GM18909 (cell line): ENCODE measurements around the gene CEPT1.

Experiments used
- ATAC-seq: cut with Tn5 transposase; IDR thresholded peaks from one replicate; pipeline ENCODE4 v1.9.1; 2021; ENCODE audit warnings: mild to moderate bottlenecking; ENCODE audit not compliant: unreplicated experiment, poor library complexity

CEPT1 gene

DNA sequence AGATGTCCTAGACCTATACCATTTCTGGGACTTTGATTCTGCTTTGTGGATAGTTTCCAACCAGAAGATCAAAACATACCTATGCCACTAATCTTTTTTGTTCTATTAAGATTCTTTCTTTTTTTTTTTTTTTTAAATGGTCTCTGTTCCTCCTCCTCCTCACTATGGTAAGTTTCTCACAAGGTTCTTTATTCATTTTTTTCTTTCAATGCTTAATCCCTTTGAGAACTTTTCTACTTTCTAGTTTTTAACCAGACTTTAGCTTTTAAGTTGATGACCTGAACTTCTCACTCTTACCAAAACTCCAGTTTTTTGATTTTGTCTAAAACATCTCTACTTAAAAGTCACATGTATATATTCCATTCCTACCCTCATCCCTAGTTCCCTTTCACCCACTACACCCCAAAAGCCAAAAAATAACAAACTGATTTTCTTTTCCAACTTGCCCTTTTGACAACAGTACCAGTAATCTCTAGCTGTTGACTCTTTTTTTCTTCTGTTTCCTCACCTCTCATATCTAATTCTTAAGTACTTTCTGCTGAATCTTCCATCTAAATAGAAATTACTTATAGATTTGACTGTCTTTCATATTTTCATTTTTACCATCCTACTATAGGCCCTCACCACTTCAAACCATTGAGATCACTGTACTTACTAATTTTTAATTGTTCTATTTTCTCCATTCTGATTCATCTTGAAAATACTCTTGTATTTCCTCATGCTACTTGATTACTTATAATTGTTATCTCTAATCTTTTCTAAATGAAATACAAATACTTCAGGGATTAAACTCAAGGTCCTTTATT, 6.1 kb downstream of the CEPT1 start:
- no peak for ATAC-seq

DNA sequence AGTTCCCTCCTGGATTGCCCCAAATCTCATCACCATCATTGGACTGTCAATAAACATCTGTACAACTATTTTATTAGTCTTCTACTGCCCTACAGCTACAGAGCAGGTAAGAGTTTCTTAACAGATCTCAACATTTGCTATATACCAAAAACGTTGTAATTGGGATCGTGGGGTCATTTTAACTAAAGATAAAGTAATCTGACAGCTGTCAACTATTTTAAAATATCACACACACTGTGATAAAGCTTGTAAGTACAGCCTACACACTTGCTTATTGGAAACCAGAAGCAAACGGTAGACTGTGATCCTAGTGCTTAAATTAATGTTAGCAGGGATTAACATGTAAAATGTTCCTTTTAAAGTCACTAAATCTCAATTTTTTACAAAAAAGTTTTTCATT, 7.9 kb downstream of the CEPT1 start:
- no peak for ATAC-seq

DNA sequence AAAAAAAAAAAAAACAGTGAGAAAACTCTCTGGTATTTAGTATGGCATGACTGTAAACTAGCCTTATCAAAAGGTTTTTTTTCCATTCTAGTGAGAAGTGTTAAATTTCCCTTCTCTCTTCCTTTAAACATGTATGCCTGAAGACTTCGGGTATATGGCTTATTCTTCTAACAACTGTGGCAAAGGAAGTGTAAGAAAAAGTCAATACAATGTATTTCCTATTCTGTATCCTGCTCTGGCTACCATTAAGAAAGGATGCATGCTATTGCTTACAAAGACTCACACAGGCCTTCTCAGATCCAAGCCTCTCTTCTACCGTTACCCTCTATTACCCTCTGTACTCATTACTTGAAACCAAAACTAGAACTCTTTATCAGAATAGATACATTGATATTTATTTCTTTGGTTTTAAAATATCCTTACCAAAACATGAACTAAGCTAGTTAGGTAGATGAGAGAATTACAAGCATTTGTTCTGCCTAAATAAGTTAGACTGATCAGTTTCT, 8.4 kb downstream of the CEPT1 start:
- peak; percentile 46 for ATAC-seq

DNA sequence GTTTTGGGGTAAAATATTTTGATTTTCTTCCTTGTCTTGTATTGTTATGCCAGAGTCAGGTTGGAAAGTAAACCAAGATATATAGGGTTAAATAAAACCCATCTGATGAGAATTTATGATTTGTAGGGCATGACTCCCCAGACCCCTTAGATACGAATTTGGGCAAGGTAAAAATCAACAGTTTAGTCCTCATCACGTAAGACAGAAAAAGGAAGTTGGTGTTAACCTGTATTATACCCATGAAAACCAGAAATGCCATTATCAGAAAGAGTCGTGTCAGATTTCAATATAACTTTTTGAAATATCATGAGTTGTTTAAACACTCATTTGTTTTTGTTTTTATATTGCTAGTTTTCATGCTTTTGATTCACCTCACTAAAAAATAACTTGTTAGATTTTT, 11.8 kb downstream of the CEPT1 start:
- no peak for ATAC-seq

DNA sequence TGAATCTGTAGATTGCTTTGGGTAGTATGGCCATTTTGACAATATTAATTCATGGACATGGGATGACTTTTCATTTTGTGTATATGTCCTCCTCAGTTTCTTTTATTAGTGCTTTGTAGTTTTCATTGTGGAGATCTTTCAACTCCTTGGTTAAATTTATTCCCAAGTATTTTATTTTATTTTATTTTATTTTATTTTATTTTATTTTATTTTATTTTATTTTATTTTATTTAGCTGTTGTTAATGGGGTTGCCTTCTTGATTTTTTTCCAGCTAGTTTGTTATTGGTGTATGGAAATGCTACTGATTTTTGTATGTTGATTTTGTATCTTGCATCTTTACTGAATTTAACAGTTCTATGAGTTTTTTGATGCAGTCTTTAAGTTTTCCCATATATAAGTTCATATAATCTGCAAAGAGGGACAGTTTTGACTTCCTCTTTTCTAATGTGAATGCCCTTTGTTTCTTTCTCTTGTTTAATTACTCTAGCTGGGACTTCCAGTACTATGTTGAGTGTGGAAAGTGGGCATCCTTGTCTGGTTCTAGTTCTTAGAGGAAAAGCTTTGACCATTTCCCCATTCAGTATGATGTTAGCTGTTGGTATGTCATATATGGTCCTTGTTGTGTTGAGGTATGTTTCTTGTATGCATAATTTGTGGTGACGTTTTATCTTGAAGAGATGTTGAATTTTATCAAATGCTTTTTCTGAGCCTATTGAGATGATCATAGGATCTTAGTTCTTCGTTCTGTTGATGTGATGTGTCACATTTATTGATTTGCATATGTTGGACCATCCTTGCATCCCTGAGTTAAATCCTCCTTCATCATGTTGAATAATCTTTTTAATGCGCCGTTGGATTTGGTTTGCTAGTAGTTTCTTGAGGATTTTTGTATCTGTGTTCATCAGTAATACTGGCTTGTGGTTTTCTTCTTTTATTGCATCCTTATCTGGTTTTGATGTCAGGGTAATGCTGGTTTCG, 14.3 kb downstream of the CEPT1 start:
- ATAC-seq: no peak

DNA sequence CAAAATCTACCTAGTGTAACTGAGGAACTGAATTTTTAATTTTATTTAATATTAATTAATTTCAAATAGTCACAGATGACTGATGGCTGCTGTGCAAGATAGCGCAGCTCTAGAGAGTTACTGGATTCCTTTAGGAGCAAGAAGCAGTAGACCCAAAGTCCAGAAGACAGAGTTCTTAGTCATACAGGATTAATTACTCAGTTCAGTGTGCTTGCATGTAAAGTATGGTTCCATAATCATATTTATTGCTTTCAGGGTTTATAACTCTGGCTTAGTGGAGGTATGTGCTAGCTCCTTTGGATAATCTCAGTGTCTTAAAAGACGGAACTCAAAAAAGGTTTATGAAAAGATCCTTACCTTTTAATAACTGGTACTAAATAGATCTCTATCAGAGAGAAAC, 17.4 kb downstream of the CEPT1 start:
- ATAC-seq: no peak

DNA sequence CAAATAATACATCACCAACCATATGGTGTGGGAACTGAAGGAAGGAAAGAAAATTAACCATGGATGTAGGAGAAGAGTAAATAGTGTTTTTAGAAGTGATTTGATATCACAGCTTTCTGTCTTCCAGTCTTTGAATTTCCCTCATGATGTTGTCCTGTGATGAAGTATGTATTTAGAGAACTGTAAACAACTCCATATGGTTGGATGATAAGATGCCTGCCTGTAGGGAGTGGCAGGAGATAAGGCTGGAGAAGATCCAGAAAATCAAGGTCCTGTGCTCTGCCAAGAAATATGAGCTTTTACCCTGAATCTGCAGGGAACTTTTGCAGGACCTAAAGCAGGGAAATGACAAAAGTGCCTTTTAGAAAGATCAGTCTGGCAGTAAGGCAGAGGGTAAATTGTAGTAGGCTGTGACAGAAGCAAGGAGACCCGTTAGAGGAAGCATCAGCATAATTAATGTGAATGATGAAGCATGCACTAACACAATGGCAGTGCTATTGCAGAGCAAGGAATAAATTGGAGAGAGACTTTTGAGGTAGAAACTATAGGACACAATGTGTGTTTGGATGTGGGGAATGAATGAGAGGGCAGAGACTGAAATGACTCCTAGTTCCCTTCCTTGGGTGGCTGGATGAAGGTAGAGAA, 21.9 kb downstream of the CEPT1 start:
- no peak for ATAC-seq

DNA sequence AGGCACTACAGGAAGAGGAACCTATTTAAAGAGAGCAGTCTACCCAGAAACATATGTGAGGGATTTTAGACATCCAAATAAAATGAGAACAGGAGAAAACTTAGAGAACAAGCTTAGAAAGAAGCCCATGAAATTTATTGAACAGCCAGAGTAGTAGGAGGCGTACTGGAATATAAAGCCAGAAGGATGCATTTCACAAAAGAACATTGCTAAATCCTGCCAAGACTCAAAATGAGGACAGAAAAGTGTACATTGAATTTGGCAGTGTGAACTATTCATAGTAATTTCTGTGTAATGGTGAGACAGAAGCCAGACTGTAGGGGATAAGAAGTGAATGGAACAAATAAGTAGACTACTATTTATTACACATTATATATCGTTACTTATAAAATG, 22.5 kb downstream of the CEPT1 start:
- ATAC-seq: no peak

DNA sequence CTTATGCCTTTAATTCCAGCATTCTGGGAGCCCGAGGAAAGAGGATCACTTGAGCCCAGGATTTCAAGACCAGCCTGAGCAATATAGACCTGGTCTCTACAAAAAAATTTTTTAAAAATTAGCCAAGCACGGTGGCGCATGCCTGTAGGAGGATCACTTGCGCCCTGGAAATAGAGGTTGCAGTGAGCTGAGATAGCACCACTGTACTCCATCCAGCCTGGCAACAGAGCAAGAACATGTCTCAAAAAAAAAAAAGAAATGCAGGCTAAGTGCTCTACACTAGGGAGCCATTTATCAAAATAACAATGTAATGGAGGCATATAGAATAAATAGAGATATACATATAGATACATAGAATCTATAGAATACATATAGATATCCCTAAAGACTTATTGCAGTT, 23.3 kb downstream of the CEPT1 start:
- ATAC-seq: no peak

DNA sequence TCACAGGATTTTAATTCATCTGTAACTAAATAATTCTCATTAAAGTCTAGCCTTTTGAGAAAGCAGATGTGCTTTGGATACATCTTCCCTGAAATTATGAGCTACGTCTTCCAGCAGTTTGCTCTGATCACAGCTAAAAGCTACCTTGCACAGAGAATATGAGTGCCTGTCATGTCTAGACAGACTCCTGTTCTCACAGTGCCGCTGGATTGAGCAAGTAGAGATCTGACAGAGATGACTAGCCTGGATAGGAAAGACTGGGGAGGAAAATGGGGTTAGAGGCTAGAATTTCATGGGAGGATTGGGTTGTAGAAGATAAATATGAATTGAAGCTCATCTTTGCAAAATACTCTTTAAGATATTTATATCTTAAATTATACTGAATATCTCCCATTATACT, 24.1 kb downstream of the CEPT1 start:
- ATAC-seq: no peak

DNA sequence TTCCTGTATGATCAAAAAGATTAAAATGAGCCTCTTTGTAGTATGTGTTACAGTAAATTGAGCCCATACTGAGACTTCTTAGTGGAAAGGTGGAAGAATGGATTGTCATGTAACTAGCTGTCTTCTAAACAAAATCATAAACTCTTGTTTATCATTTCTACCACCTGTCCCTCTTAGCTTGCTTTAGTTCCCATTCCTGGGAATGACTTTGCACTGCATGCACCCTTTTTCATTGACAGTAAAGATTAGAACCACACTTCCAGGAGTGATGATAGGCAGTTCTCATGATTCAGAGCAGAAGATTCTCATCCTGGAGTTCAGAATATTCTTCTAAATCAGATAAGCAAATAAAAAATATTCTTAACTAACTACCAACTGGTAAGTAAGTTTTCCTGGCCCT, 32.4 kb downstream of the CEPT1 start:
- no peak for ATAC-seq

DNA sequence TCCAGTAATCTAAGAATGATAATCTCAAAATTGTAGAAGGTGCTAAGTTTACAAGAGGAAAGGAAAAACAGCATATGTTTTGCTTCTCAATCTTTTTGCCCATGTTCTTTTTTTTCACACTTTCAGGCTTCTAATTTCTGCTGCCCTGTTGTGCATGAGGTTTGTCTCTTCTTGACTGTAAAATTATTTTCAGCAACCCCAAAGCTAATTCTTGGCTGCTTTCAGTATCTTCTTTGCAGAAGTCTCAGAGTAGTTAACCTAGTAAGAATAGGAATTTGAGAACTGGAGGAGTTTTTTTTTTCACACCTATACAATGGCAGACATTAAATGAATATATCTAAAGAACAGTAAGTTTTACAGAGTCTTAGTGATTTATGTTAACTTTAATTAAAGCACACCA, 34.0 kb downstream of the CEPT1 start:
- no peak for ATAC-seq

DNA sequence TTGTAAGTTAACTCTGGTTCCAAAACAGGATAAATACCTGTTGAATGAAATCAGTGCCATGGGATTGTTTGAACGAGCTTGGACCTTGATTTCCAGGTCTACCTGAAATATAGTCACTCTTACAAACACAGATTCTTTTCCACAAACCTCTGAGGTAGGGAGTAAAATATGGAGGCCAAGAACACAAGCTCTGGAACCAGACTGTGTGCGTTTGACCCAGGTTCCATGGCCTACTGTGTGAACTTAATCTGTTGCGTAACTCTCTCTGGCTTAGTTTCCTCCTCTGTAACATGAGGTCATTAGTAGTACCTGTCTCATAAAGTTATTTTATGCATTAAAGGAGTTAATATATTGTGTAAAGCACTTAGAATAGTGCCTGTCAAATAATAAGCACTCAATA, 35.3 kb downstream of the CEPT1 start:
- no peak for ATAC-seq

DNA sequence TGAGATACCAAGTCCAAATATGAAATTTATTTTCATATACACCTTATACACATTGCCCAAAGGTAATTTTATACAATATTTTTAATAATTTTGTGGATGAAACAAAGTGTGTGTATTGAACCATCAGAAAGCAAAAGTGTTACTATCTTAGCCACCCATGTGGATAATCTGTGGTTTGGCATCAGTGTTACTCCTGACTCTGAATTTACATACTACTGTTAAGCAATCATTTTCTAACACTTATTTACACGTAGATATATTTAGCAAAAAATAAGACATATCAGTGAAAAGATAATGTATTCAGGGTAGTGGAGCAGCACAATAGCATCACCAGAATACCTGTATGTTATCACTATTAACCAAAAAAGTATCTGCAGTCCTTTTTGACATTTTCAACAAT, 36.7 kb downstream of the CEPT1 start:
- no peak for ATAC-seq

DNA sequence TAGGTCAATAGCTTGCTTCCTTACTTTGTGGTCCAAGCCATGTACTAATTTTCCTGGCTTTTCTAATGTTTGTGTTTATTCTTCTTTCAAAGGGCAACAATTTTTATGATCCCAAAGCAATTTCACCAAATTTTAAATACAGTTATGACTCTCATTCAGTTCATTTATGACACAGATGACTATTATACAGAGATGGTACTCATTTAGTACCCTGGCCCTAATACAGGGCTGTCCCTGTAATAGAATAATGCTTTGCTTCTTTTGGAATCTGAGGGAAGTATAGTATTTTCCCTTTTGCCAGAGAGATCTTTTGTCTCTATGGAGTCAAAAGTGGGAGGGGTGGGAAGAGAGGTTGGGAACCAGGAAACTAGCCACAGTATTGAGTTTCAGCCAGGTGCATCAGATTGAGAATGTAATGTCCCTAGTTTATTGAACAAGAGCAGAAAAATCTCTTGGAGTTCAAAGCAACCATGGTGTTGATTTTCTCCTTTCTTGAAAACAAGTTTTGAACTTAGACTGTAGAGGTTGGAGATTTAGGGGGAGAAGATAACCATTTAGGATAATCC, 40.0 kb downstream of the CEPT1 start:
- ATAC-seq: no peak

DNA sequence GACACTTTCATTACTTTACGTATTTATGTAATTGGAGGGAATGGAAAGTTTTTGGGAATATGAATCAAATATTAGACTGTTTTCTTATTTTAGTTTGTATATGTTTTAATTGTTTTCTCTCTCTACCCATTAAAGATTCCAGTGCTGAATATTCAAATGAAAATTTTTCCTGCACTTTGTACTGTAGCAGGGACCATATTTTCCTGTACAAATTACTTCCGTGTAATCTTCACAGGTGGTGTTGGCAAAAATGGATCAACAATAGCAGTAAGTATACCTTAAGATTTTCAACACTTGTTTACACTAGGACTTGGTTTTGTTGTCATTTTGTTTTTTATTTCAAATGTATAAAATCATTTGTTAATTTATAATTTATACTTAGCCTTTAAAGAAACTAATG, 42.0 kb downstream of the CEPT1 start:
- no peak for ATAC-seq

DNA sequence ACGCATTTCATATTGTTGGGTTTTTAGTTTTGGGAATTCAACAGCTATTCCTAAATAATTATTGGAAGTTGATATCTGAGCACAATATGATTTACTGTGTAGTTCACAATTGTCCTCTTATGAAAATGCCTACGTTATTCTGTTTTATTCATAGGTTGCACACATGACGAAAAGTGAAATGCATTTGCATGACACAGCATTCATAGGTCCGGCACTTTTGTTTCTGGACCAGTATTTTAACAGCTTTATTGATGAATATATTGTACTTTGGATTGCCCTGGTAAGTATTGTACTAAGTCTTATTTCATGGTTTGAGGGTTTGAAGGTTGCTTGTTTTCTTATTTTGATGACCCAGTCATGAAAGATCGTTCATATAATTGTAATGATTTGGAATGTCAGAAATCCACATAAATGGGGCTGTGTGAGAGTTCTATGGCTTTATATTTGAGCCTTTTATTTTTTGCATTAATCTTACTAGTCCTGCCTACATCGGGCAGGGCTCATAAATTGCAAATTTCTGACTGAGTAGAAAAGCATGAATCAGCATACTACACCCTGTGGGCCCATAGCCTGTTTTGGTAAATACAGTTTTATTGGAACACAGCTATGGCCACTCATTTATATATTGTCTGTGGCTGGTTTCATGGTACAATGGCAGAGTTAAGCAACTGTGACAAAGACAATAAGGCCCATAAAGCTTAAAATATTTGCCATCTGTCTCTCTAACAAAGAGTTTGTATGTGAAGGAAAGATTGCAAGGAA, 43.5 kb downstream of the CEPT1 start:
- no peak for ATAC-seq

DNA sequence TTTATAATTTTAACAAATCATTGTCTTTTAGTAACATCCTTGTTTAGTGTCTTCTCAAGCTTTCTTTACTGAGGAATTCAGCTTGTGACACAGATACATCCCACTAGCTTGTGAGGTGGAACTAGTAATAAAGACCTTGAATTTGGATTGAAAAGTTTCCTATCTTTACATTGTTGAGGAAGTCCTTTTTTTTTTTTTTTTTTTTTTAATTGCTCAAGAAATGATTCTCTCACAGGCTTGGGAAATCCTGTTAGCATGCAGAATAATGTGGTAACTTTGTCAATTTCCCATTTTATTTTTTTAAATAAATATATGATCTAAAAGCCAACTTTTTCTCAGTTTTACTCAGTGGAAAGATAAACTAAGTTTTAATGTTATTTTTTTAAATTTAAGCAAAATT, 44.6 kb downstream of the CEPT1 start:
- ATAC-seq: no peak

DNA sequence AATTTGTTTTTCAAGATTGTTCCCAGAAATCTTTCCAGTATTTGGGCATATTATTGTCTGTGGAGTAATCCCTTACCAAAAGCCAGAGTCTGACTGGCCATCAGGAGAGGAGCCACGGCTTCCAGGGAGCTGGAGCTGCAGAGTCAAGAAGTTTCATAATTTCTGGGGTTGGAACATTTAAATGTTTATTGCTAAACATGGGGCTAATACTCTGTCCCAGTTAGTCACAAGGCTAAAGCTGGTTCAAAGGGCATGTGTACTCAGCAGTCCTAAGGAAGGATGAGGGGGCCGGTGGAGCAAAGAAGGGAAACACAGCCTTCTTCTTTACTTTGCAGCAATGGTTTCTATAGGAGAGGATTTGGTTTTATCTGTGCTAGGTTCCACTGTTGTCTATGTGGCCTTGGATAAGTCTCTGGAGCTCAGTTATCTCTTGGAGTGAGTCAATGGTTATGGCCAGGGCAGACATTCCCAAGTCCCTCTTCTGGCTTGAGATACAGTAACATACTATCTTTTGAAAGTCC, 51.0 kb downstream of the CEPT1 start:
- ATAC-seq: no peak

DNA sequence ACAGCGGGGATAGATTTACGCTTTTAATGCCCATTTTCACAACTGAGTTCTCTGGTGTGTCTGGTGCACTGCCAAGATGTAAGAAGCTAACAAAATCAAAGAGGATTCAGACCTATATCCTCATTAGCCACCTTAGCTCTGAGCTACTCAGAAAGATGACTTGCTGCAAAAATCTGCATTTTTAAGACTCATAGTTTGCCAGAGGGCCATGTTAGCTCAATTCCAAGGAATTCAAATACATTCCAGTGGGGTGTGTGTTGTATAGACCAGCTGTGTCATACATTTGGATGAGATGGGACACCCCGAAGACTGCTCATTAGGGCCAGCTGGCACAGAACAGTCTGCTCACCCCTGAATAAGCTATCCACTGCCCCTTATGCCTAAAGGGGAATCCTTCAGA, 51.5 kb downstream of the CEPT1 start:
- no peak for ATAC-seq
